ENCODE data around the gene ZNF771.
A peak's percentile ranks its signal among the peaks of the same experiment; 100 is the strongest.
"Not testable (repeated sequence)": the region's sequence is repeated elsewhere in the genome, so short reads cannot be mapped to it uniquely, and the experiment has no call there.

The ZNF771 gene

GRCh38 chr16:30394592-30395154 lies 12.7 kb upstream of the ZNF771 start:
- H3K27ac ChIP-seq = peak overlapping the region; percentile 41 to 90 (median 86); a peak in 21 of 22 replicates
- H3K4me2 ChIP-seq = peak overlapping the region; percentile 81 to 99 (median 95)
- no peak for TF ChIP-seq Cebpa-rat (IDR thresholded peaks at IDR 0.05)

GRCh38 chr16:30395155-30395991 lies 12.0 kb upstream of the ZNF771 start, which contains the start of gene ZNF48:
TSS of gene ZNF48 (plus strand) at chr16:30395420. CDS start at chr16:30395795, 375 bp downstream.
- Histone ChIP-seq H3K9me3 (replicated peaks in 1 of 11) (no peaks in the 10 kb centered on the region), H4K20me1 (peaks cover 0 to 21% (median 0%) of the 10 kb centered on the region in 11 experiments; a peak in 3 of 22 replicates), H3K4me1 (peaks cover 34 to 62% (median 53%) of the 10 kb centered on the region in 10 experiments), H3K36me3 (peaks cover 13 to 27% (median 18%) of the 10 kb centered on the region in 11 experiments), H3K9ac (peak within 1 kb of the TSS; percentile 80 to 93 (median 88)), H3K4me3 (peak within 1 kb of the TSS; percentile 83 to 99 (median 95)), H3K27me3 (no peaks in the 10 kb centered on the region), H3K4me2 (peak within 1 kb of the TSS; percentile 81 to 99 (median 95)), H3K27ac (peak within 1 kb of the TSS; percentile 41 to 90 (median 86); a peak in 21 of 22 replicates)
- no peak for TF ChIP-seq Cebpa-rat (IDR thresholded peaks at IDR 0.05)

More at GRCh38 chr16:30394592-30395154, 12.7 kb upstream of the ZNF771 start:
- Histone ChIP-seq H3K27me3 (no peaks in the 10 kb centered on the region), H3K9me3 (replicated peaks in 1 of 11) (no peaks in the 10 kb centered on the region), H3K4me3 (peak overlapping the region; percentile 83 to 99 (median 95)), H4K20me1 (peaks cover 0 to 21% (median 0%) of the 10 kb centered on the region in 11 experiments; a peak in 3 of 22 replicates), H3K36me3 (peaks cover 13 to 27% (median 18%) of the 10 kb centered on the region in 11 experiments), H3K9ac (peak overlapping the region; percentile 80 to 93 (median 88)), H3K4me1 (peaks cover 30 to 59% (median 49%) of the 10 kb centered on the region in 10 experiments)

- TF ChIP-seq Cebpa-rat (IDR thresholded peaks at IDR 0.05) = no peak
- peak overlapping the region; percentile 80 to 93 (median 88) for H3K9ac ChIP-seq
- H3K4me3 ChIP-seq = peak overlapping the region; percentile 83 to 99 (median 95)
- no peaks in the 10 kb centered on the region for H3K9me3 ChIP-seq (replicated peaks in 1 of 11)
- peaks cover 13 to 27% (median 18%) of the 10 kb centered on the region in 11 experiments for H3K36me3 ChIP-seq
- H4K20me1 ChIP-seq = peaks cover 0 to 21% (median 0%) of the 10 kb centered on the region in 11 experiments; a peak in 3 of 22 replicates
- peak overlapping the region; percentile 34 to 90 (median 86); a peak in 21 of 22 replicates for H3K27ac ChIP-seq
- H3K4me1 ChIP-seq = peaks cover 36 to 64% (median 58%) of the 10 kb centered on the region in 10 experiments
- H3K27me3 ChIP-seq = no peaks in the 10 kb centered on the region
- peak overlapping the region; percentile 81 to 99 (median 95) for H3K4me2 ChIP-seq
Measured at GRCh38 chr16:30395992-30396585, 11.3 kb upstream of the ZNF771 start.

- H3K27me3 ChIP-seq; H3K9me3 ChIP-seq (replicated peaks in 1 of 11): not testable (repeated sequence)
- H4K20me1 ChIP-seq = peaks cover 0 to 21% (median 0%) of the 10 kb centered on the region in 11 experiments; a peak in 3 of 22 replicates
- H3K27ac ChIP-seq = 0 out of 22 replicates have a peak overlapping the region, but pooled peaks of 1 of the 11 experiments have one; percentile 88
- peak overlapping the region in 9 of 11 experiments; percentile 82 to 93 (median 89); a peak in 18 of 22 replicates for H3K9ac ChIP-seq
- H3K4me1 ChIP-seq = peaks cover 40 to 70% (median 63%) of the 10 kb centered on the region in 10 experiments
- H3K4me3 ChIP-seq = peak overlapping the region; percentile 83 to 99 (median 95); a peak in 17 of 20 replicates
- peaks cover 13 to 27% (median 18%) of the 10 kb centered on the region in 11 experiments for H3K36me3 ChIP-seq
- H3K4me2 ChIP-seq = peak overlapping the region; percentile 81 to 99 (median 95)
Measured at GRCh38 chr16:30396627-30397026, 10.8 kb upstream of the ZNF771 start.

- peaks cover 13 to 27% (median 18%) of the 10 kb centered on the region in 11 experiments for H3K36me3 ChIP-seq
- no peak for TF ChIP-seq Cebpa-rat (IDR thresholded peaks at IDR 0.05)
- H3K4me1 ChIP-seq = peaks cover 40 to 74% (median 67%) of the 10 kb centered on the region in 10 experiments
- peak overlapping the region in 3 of 10 experiments; percentile 95 to 98 (median 96); a peak in 2 of 20 replicates for H3K4me3 ChIP-seq
- peaks cover 0 to 21% (median 0%) of the 10 kb centered on the region in 11 experiments; a peak in 3 of 22 replicates for H4K20me1 ChIP-seq
- H3K9ac ChIP-seq = peak overlapping the region; percentile 11 to 93 (median 85); a peak in 19 of 22 replicates
- no peaks in the 10 kb centered on the region for H3K27me3 ChIP-seq
- H3K9me3 ChIP-seq (replicated peaks in 1 of 11) = no peaks in the 10 kb centered on the region
- peak overlapping the region in 5 of 11 experiments; percentile 3 to 88 (median 45); a peak in 5 of 22 replicates for H3K27ac ChIP-seq
- H3K4me2 ChIP-seq = peak overlapping the region; percentile 81 to 99 (median 95)
Measured at GRCh38 chr16:30397056-30397455, 10.3 kb upstream of the ZNF771 start.

GRCh38 chr16:30397776-30398660 lies 9.4 kb upstream of the ZNF771 start:
- Histone ChIP-seq H3K4me3 (no peak overlapping the region), H3K9ac (peak overlapping the region in 10 of 11 experiments; percentile 11 to 93 (median 89); a peak in 18 of 22 replicates), H3K27me3 (no peaks in the 10 kb centered on the region), H3K36me3 (peaks cover 13 to 27% (median 18%) of the 10 kb centered on the region in 11 experiments), H3K9me3 (replicated peaks in 1 of 11) (no peaks in the 10 kb centered on the region), H3K4me1 (peaks cover 45 to 76% (median 72%) of the 10 kb centered on the region in 10 experiments), H4K20me1 (peaks cover 0 to 21% (median 0%) of the 10 kb centered on the region in 11 experiments; a peak in 3 of 22 replicates), H3K4me2 (peak overlapping the region in 9 of 11 experiments; percentile 81 to 99 (median 95); a peak in 18 of 22 replicates), H3K27ac (peak overlapping the region in 5 of 11 experiments; percentile 46 to 89 (median 88); a peak in 7 of 22 replicates)
- no peak for TF ChIP-seq Cebpa-rat (IDR thresholded peaks at IDR 0.05)

GRCh38 chr16:30398661-30399434 lies 8.6 kb upstream of the ZNF771 start:
- no peak for TF ChIP-seq Cebpa-rat (IDR thresholded peaks at IDR 0.05)
- H4K20me1 ChIP-seq = peaks cover 0 to 21% (median 0%) of the 10 kb centered on the region in 11 experiments; a peak in 3 of 22 replicates
- H3K9ac ChIP-seq = peak overlapping the region; percentile 79 to 93 (median 83); a peak in 19 of 22 replicates
- peaks cover 13 to 27% (median 18%) of the 10 kb centered on the region in 11 experiments for H3K36me3 ChIP-seq
- H3K27me3 ChIP-seq = no peaks in the 10 kb centered on the region
- peak overlapping the region in 7 of 11 experiments; percentile 85 to 89 (median 88); a peak in 12 of 22 replicates for H3K27ac ChIP-seq
- H3K4me1 ChIP-seq = peaks cover 52 to 84% (median 70%) of the 10 kb centered on the region in 10 experiments
- H3K4me3 ChIP-seq = peak overlapping the region in 3 of 10 experiments; percentile 64 to 65 (median 64); a peak in 4 of 20 replicates
- H3K9me3 ChIP-seq (replicated peaks in 1 of 11) = no peaks in the 10 kb centered on the region
- peak overlapping the region; percentile 81 to 99 (median 93) for H3K4me2 ChIP-seq
